22Rv1 (cell line): ENCODE results near the gene PPT2.

Experiments used
- CTCF ChIP-seq: fragments of 450-650 bp; IDR thresholded peaks from 2 replicates; pipeline ENCODE4 v1.5.1; 2017; ENCODE audit warnings: mild to moderate bottlenecking
- ZFX ChIP-seq: fragments of 450-650 bp; IDR thresholded peaks from 2 replicates; pipeline ENCODE4 v1.6.1; 2017; ENCODE audit warnings: antibody characterized with exemption, borderline replicate concordance

- no peak for TF ChIP-seq CTCF
- TF ChIP-seq ZFX, result no peak
Measured at GRCh38 chr6:32195902-32196681, 42.2 kb downstream of the PPT2 start.
